GM19193 (cell line): ENCODE results near the gene ATP2A1.

Experiments
- POLR2A ChIP-seq: IDR thresholded peaks from 4 replicates; pipeline ENCODE4 v1.6.1; 2011; ENCODE audit not compliant: insufficient read depth, insufficient read length; ENCODE audit errors: extremely low read depth

ATP2A1 gene

GRCh38 chr16:28905800-28906372 lies 27.6 kb downstream of the ATP2A1 start:
- no peak for TF ChIP-seq POLR2A

DNA sequence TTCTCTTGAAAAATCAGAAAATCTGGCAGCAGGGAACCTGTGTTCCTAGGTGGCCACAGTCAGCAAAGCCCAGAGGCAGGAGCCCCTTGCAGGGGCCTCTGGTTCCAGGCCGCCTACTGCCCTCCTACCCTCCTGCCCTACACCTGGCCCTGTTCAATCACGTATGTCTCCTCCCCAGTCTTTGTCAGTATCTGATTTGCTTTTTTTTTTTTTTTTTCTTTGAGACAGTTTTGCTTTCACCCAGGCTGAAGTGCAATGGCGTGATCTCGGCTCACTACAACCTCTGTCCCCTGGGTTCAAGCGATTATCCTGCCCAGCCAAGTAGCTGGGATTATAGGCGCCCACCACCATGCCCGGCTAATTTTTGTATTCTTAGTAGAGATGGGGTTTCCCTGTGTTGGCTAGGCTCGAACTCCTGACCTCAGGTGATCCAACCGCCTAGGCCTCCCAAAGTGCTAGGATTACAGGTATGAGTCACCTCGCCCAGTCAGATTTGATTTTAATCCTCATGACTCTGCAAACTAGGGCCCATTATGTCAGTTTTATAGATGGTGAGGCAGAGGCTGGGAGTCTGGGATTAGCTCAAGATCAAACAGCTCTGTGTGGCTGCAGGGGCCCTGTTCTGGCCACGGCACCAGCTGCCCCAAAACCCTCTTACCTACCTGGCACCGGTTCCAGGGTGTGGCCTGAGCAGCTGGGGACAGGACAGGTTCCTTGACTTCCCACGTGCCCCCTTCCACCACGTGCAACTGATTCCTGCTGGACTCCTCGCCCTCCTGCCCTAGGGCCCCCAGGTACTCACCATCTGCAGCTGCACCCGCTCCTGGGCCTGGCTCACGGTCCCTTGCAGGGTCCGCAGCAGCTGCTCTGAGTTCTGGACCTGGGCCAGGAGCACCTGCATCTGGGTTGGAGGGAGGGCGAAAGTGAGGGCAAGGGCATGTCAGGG lies 32.1 kb downstream of the ATP2A1 start:
- no peak for TF ChIP-seq POLR2A

GRCh38 chr16:28912558-28912957 lies 34.3 kb downstream of the ATP2A1 start:
- TF ChIP-seq POLR2A, result no peak

GRCh38 chr16:28913946-28914724 lies 35.8 kb downstream of the ATP2A1 start:
- TF ChIP-seq POLR2A, result no peak

DNA sequence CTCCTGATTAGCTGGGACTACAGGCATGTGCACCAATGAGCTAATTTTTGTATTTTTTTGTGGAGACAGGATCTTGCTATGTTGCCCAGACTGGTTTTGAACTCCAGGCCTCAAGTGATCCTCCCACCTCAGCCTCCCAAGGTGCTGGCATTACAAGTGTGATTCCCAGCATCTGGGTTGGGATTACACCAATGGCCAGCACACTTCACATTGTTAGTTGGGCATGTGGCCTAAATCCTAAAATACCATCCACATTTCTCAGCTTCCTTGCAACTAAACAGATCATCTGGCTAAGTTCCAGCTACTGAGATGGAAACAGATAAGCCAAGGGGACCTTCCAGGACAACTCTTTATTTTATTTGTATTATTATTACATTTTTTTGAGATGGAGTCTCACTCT lies 36.9 kb downstream of the ATP2A1 start:
- no peak for TF ChIP-seq POLR2A

DNA sequence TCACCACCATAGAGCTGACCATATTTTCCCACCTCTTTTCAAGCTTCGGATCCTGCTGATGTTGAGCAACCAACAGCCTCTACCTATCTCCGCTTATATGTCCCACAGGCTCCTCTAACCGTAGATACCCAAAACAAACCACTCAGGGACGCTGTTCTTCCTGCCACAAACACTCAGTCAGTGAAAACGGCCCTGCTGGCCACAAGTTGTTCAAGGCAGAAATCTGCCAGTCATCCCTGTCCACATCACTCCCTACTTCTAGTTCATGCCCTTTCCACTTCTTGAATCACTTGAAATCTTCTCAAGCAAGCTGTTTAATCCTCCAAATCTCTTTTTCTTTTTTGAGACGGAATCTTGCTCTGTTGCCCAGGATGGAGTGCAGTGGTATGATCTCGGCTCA lies 38.8 kb downstream of the ATP2A1 start:
- TF ChIP-seq POLR2A, result no peak

DNA sequence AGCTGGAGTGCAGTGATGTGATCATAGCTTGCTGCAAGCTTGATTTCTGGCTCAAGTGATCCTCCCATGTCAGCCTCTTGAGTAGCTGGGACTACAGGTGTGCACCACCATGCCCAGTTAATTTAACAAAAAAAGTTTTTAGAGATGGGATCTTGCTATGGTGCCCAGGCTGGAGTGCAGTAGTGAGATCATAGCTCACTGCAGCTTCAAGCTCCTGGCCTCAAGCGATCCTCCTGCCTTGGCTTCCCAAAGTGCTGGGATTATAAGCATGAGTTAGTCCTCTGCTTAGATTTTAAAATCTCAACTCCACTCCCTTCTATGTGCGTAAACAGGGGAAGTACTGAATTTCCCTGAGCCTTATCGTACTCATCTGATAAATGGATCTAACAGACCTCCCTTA lies 40.4 kb downstream of the ATP2A1 start:
- no peak for TF ChIP-seq POLR2A

- TF ChIP-seq POLR2A, result no peak
Observed at GRCh38 chr16:28923231-28923587, 44.9 kb downstream of the ATP2A1 start.

GRCh38 chr16:28923652-28924398 lies 45.5 kb downstream of the ATP2A1 start:
- TF ChIP-seq POLR2A, result peak; percentile 60

- TF ChIP-seq POLR2A, result no peak
Observed at GRCh38 chr16:28924399-28924761, 46.1 kb downstream of the ATP2A1 start.

- TF ChIP-seq POLR2A, result no peak
Observed at GRCh38 chr16:28924762-28925385, 46.6 kb downstream of the ATP2A1 start, which contains the start of gene RABEP2. Gene RABEP2, minus strand, starts transcription at chr16:28925238. Its CDS starts 75 bp downstream, at chr16:28925163.

- TF ChIP-seq POLR2A, result peak; percentile 91
Observed at GRCh38 chr16:28925386-28926228, 47.3 kb downstream of the ATP2A1 start.

DNA sequence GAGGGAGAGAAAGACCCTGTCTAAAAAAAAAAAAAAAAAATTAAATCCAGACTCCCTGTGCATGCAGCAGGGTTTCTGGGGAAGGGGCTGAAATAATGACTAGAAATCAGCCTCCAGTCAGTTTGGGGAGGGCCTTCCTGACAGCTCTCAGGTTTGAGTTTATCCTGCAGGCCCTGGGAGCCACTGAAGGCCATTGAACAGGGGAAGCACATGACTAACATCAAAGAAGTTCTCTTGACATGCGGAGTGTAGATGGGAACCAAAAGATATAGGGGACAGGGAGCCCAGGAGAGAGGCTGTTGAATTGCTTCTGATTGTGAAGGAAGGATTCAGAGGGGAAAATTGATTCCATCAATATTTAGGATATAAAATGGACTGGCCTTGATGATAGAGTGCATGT lies 49.5 kb downstream of the ATP2A1 start:
- no peak for TF ChIP-seq POLR2A

DNA sequence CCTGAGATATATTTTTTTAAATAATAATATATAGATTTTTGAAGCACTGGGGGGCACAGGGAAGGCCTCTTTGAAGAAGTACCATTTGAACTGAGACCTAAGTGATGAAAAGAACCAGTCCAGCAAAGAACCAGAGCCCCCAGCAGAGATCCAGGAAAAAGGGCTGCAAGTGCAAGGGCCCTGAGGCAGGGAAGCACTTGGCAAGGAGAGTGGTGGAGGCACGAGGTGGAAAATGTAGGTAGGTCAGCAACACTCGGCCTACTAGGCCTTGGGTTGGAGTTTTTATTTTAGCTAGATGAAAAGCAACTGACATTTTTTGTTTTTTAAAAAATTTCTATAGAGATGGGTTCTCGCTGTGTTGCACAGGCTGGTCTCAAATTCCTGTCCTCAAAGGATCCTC lies 51.9 kb downstream of the ATP2A1 start:
- no peak for TF ChIP-seq POLR2A

GRCh38 chr16:28930652-28931051 lies 52.4 kb downstream of the ATP2A1 start:
- TF ChIP-seq POLR2A, result peak; percentile 35
